H9 (cell line): ENCODE results near the gene ARIH1. TPM values are rescaled to one million over a fixed set of nuclear protein-coding genes. Genes with fewer than 3 reads are reported as not detected.

Source experiments
- DNase-seq: peaks from one replicate; pipeline ENCODE4 v3.0.0-alpha.2; 2017
- H2AFZ ChIP-seq: one replicate; pipeline ENCODE4 v1.6.1; 2013; ENCODE audit warnings: mild to moderate bottlenecking, low read length, control low read depth, moderate library complexity
- H2AK5ac ChIP-seq: 2 replicates; pipeline ENCODE4 v1.6.1; 2013; ENCODE audit warnings: low read length, control low read depth, mixed read lengths; ENCODE audit not compliant: insufficient read length
- H2BK120ac ChIP-seq: one replicate; pipeline ENCODE4 v1.6.1; 2013; ENCODE audit warnings: low read depth, mild to moderate bottlenecking, low read length, control low read depth, inconsistent platforms; ENCODE audit not compliant: poor library complexity, severe bottlenecking
- H2BK12ac ChIP-seq: 2 replicates; pipeline ENCODE4 v1.6.1; 2013; ENCODE audit warnings: low read length, control low read depth, mixed read lengths, low read depth; ENCODE audit not compliant: insufficient read length
- H2BK15ac ChIP-seq: 2 replicates; pipeline ENCODE4 v1.6.1; 2013; ENCODE audit warnings: low read depth, low read length, control low read depth
- H2BK20ac ChIP-seq: one replicate; pipeline ENCODE4 v1.6.1; 2013; ENCODE audit warnings: low read depth, mild to moderate bottlenecking, low read length, control low read depth, inconsistent platforms; ENCODE audit not compliant: poor library complexity, severe bottlenecking
- H2BK5ac ChIP-seq: 2 replicates; pipeline ENCODE4 v1.6.1; 2013; ENCODE audit warnings: low read length, control low read depth, mixed read lengths; ENCODE audit not compliant: insufficient read length
- H3K14ac ChIP-seq: 2 replicates; pipeline ENCODE4 v1.6.1; 2013; ENCODE audit warnings: low read length, control low read depth; ENCODE audit not compliant: insufficient read depth
- H3K18ac ChIP-seq: 2 replicates; pipeline ENCODE4 v1.6.1; 2013; ENCODE audit warnings: low read depth, mild to moderate bottlenecking, mixed read lengths, low read length, control low read depth; ENCODE audit not compliant: insufficient read length
- H3K23ac ChIP-seq: 2 replicates; pipeline ENCODE4 v1.6.1; 2013; ENCODE audit warnings: low read length, control low read depth, mixed read lengths, low read depth; ENCODE audit not compliant: insufficient read length
- H3K23me2 ChIP-seq: 2 replicates; pipeline ENCODE4 v1.6.1; 2013; ENCODE audit warnings: low read depth, mild to moderate bottlenecking, mixed read lengths, low read length, control low read depth; ENCODE audit not compliant: insufficient read length, poor library complexity, severe bottlenecking
- H3K27ac ChIP-seq: 2 replicates; pipeline ENCODE4 v1.5.1; 2013; ENCODE audit warnings: low read length, control low read depth, mixed read lengths, low read depth; ENCODE audit not compliant: insufficient read length
- H3K27me3 ChIP-seq: 2 replicates; pipeline ENCODE4 v1.6.1; 2013; ENCODE audit warnings: low read length, control low read depth, inconsistent platforms; ENCODE audit not compliant: insufficient read depth
- H3K4ac ChIP-seq: 2 replicates; pipeline ENCODE4 v1.6.1; 2013; ENCODE audit warnings: low read depth, mild to moderate bottlenecking, control low read depth, inconsistent platforms, low read length, moderate library complexity
- H3K4me1 ChIP-seq: 2 replicates; pipeline ENCODE4 v1.6.1; 2013; ENCODE audit warnings: low read length, control low read depth, inconsistent platforms; ENCODE audit not compliant: insufficient read depth
- H3K4me2 ChIP-seq: 2 replicates; pipeline ENCODE4 v1.6.1; 2013; ENCODE audit warnings: low read length, control low read depth, mixed read lengths; ENCODE audit not compliant: insufficient read length, insufficient read depth
- H3K56ac ChIP-seq: 2 replicates; pipeline ENCODE4 v1.6.1; 2013; ENCODE audit warnings: low read depth, mild to moderate bottlenecking, mixed read lengths, low read length, control low read depth; ENCODE audit not compliant: insufficient read length
- H3K79me1 ChIP-seq: 2 replicates; pipeline ENCODE4 v1.6.1; 2013; ENCODE audit warnings: low read depth, mild to moderate bottlenecking, moderate library complexity, low read length, control low read depth, inconsistent platforms; ENCODE audit not compliant: insufficient read depth, poor library complexity, severe bottlenecking
- H3K79me2 ChIP-seq: 2 replicates; pipeline ENCODE4 v1.6.1; 2013; ENCODE audit warnings: low read length, control low read depth, inconsistent platforms; ENCODE audit not compliant: insufficient read depth
- H3K9ac ChIP-seq: 2 replicates; pipeline ENCODE4 v1.6.1; 2013; ENCODE audit warnings: low read length, control low read depth, mixed read lengths; ENCODE audit not compliant: insufficient read length; ENCODE audit errors: extremely low read depth
- H3K9me3 ChIP-seq: one replicate; pipeline ENCODE4 v1.6.1; 2013; ENCODE audit warnings: low read depth, low read length, inconsistent platforms; ENCODE audit not compliant: control insufficient read depth
- H3T11ph ChIP-seq: one replicate; pipeline ENCODE4 v1.6.1; 2013; ENCODE audit warnings: mild to moderate bottlenecking, low read length, control low read depth, inconsistent platforms
- H4K20me1 ChIP-seq: one replicate; pipeline ENCODE4 v1.6.1; 2013; ENCODE audit not compliant: control insufficient read depth, insufficient read length, insufficient read depth
- H4K5ac ChIP-seq: 2 replicates; pipeline ENCODE4 v1.6.1; 2013; ENCODE audit warnings: low read depth, mild to moderate bottlenecking, mixed read lengths, low read length, control low read depth; ENCODE audit not compliant: insufficient read length
- H4K8ac ChIP-seq: replicated peaks from 2 replicates; pipeline ENCODE4 v1.6.1; 2013; ENCODE audit warnings: low read length, control low read depth, mixed read lengths, low read depth; ENCODE audit not compliant: insufficient read length
- H4K91ac ChIP-seq: 2 replicates; pipeline ENCODE4 v1.6.1; 2013; ENCODE audit warnings: low read depth, mild to moderate bottlenecking, moderate library complexity, mixed read lengths, low read length, control low read depth; ENCODE audit not compliant: insufficient read length
- H3K27ac Mint-ChIP-seq, 3 experiments: 2 replicates in 2 of 3; 3 replicates in 1 of 3; pipeline ENCODE4 v1.8.0; 2020 to 2021; ENCODE audit warnings: mixed read lengths in 3 of 3, mild to moderate bottlenecking in 1 of 3, moderate library complexity in 1 of 3
- H3K27me3 Mint-ChIP-seq: 2 replicates; pipeline ENCODE4 v1.8.0; 2021; ENCODE audit warnings: low read depth, mild to moderate bottlenecking, moderate library complexity, mixed read lengths
- H3K36me3 Mint-ChIP-seq, 3 experiments: 2 replicates in 2 of 3; 3 replicates in 1 of 3; pipeline ENCODE4 v1.8.0; 2020 to 2021; ENCODE audit warnings: low read depth in 3 of 3, mixed read lengths in 3 of 3; ENCODE audit not compliant: insufficient read depth in 1 of 3
- H3K4me1 Mint-ChIP-seq, 2 experiments: 2 replicates each; pipeline ENCODE4 v1.8.0; 2020; ENCODE audit warnings: mixed read lengths in 2 of 2
- H3K4me3 Mint-ChIP-seq, 2 experiments: 2 replicates in 1 of 2; 3 replicates in 1 of 2; pipeline ENCODE4 v1.8.0; 2020 to 2021; ENCODE audit warnings: mild to moderate bottlenecking in 2 of 2, mixed read lengths in 2 of 2, moderate library complexity in 1 of 2
- H3K9me3 Mint-ChIP-seq, 2 experiments: 2 replicates in 1 of 2; 3 replicates in 1 of 2; pipeline ENCODE4 v1.8.0; 2020; ENCODE audit warnings: mild to moderate bottlenecking in 2 of 2, mixed read lengths in 2 of 2, moderate library complexity in 1 of 2
- WGBS: extraction: QIAGEN DNeasy Blood & Tissue Kit; methylation state at CpG from one replicate; pipeline ENCODE4 v1.1.7; 2013; ENCODE audit warnings: missing lambda C conversion rate, low lambda C conversion rate, mixed read lengths; ENCODE audit not compliant: insufficient read length; ENCODE audit errors: extremely low coverage; 5-methylcytosine and 5-hydroxymethylcytosine counted together
- total RNA-seq: library from RNA; stranded (reverse); gene quantifications from 2 replicates; pipeline ENCODE4 v1.2.1, GENCODE V29; 2021
- TF ChIP-seq, protein P1 (sequence below): fragments of 200-600 bp; sonication (generic); conservative IDR thresholded peaks from 3 replicates; pipeline ENCODE4 v1.8.0; 2021; ENCODE audit warnings: antibody characterized with exemption, mild to moderate bottlenecking

ARIH1 gene
- total RNA-seq, 1 experiment from 2014 or later: 158 TPM

DNA sequence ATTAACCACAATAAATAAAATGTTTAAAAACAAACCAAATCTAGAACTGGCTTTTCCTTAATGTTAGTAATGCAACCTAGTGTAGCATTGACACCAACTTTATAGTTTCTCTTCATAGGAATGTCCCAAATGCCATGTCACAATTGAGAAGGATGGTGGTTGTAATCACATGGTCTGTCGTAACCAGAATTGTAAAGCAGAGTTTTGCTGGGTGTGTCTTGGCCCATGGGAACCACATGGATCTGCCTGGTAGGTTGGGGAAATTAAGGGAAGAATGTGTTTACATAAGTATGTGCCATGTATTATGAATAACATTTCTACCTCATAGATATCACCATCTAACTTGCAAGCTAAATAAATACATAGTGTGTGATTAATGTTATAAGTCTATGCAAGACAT lies 95.9 kb downstream of the ARIH1 start:
- TF ChIP-seq, protein P1, sequence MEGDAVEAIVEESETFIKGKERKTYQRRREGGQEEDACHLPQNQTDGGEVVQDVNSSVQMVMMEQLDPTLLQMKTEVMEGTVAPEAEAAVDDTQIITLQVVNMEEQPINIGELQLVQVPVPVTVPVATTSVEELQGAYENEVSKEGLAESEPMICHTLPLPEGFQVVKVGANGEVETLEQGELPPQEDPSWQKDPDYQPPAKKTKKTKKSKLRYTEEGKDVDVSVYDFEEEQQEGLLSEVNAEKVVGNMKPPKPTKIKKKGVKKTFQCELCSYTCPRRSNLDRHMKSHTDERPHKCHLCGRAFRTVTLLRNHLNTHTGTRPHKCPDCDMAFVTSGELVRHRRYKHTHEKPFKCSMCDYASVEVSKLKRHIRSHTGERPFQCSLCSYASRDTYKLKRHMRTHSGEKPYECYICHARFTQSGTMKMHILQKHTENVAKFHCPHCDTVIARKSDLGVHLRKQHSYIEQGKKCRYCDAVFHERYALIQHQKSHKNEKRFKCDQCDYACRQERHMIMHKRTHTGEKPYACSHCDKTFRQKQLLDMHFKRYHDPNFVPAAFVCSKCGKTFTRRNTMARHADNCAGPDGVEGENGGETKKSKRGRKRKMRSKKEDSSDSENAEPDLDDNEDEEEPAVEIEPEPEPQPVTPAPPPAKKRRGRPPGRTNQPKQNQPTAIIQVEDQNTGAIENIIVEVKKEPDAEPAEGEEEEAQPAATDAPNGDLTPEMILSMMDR: no peak
- no peak overlapping the region for H4K91ac ChIP-seq
- no CpG with 5 or more reads among the region's 1 CpG for WGBS
- H3K27ac Mint-ChIP-seq: no peak overlapping the region
- no peak overlapping the region for H3T11ph ChIP-seq
- H3K27me3 ChIP-seq: no peaks in the 10 kb centered on the region
- H2BK5ac ChIP-seq: no peak overlapping the region
- H3K9ac ChIP-seq: no peak overlapping the region
- H2AK5ac ChIP-seq: no peak overlapping the region
- no peak overlapping the region for H3K4ac ChIP-seq
- H4K5ac ChIP-seq: no peak overlapping the region
- no peak overlapping the region for H3K4me2 ChIP-seq
- no peaks in the 10 kb centered on the region for H3K23me2 ChIP-seq
- H3K36me3 Mint-ChIP-seq: peaks cover 5 to 45% (median 28%) of the 10 kb centered on the region in 3 experiments; a peak in 6 of 7 replicates
- no peak overlapping the region for H4K8ac ChIP-seq
- H3K9me3 Mint-ChIP-seq: no peaks in the 10 kb centered on the region
- no peaks in the 10 kb centered on the region for H3K79me2 ChIP-seq
- no peaks in the 10 kb centered on the region for H4K20me1 ChIP-seq
- H2BK20ac ChIP-seq: no peak overlapping the region
- no peak overlapping the region for H2AFZ ChIP-seq
- no peak for DNase-seq
- H2BK12ac ChIP-seq: no peak overlapping the region
- H3K23ac ChIP-seq: no peak overlapping the region
- H3K56ac ChIP-seq: no peak overlapping the region
- H3K27ac ChIP-seq: no peak overlapping the region
- no peak overlapping the region for H3K4me3 Mint-ChIP-seq
- H2BK15ac ChIP-seq: no peak overlapping the region
- no peak overlapping the region for H3K14ac ChIP-seq
- no peaks in the 10 kb centered on the region for H3K79me1 ChIP-seq
- no peak overlapping the region for H3K18ac ChIP-seq
- H3K27me3 Mint-ChIP-seq: no peaks in the 10 kb centered on the region
- no peaks in the 10 kb centered on the region for H3K4me1 Mint-ChIP-seq
- H3K4me1 ChIP-seq: no peaks in the 10 kb centered on the region
- no peak overlapping the region for H2BK120ac ChIP-seq
- no peaks in the 10 kb centered on the region for H3K9me3 ChIP-seq
